DMS 273 treated with DMSO at 0.1 percent for 48 hours (cell line): ENCODE data around the gene ADM.
"Not testable (repeated sequence)": the region's sequence is repeated elsewhere in the genome, so short reads cannot be mapped to it uniquely, and the experiment has no call there.

Experiments
- DNase-seq: peaks from one replicate; lab custom pipeline; 2025; lab: John Stamatoyannopoulos, UW

The ADM gene

GRCh38 chr11:10304495-10305261 lies at the start of gene ADM:
TSS of gene ADM (plus strand) at chr11:10305073. CDS start at chr11:10305701, 628 bp downstream.
- peak; percentile 31 for DNase-seq

GRCh38 chr11:10255388-10256125 lies 49.3 kb upstream of the ADM start:
- no peak for DNase-seq

- DNase-seq: no peak
These were observed 47.4 kb upstream of the ADM start for GRCh38 chr11:10257478-10257877.

GRCh38 chr11:10261821-10262220 lies 43.1 kb upstream of the ADM start:
- no peak for DNase-seq

GRCh38 chr11:10263929-10264328 lies 40.9 kb upstream of the ADM start:
- no peak for DNase-seq

- DNase-seq: not testable (repeated sequence)
These were observed 40.2 kb upstream of the ADM start for GRCh38 chr11:10264716-10265115.

- no peak for DNase-seq
These were observed 38.9 kb upstream of the ADM start for GRCh38 chr11:10265936-10266335.

GRCh38 chr11:10267821-10268220 lies 37.1 kb upstream of the ADM start:
- DNase-seq: no peak

GRCh38 chr11:10268746-10269488 lies 36.0 kb upstream of the ADM start:
- DNase-seq: no peak

- no peak for DNase-seq
These were observed 32.7 kb upstream of the ADM start for GRCh38 chr11:10272132-10272531.

GRCh38 chr11:10273738-10274137 lies 31.1 kb upstream of the ADM start:
- no peak for DNase-seq

GRCh38 chr11:10274726-10275125 lies 30.1 kb upstream of the ADM start:
- DNase-seq: no peak

- DNase-seq: no peak
These were observed 29.2 kb upstream of the ADM start for GRCh38 chr11:10275714-10276113.

- DNase-seq: no peak
These were observed 22.8 kb upstream of the ADM start for GRCh38 chr11:10282117-10282516.

- DNase-seq: no peak
These were observed 20.9 kb upstream of the ADM start for GRCh38 chr11:10283991-10284390.

- no peak for DNase-seq
These were observed 19.6 kb upstream of the ADM start for GRCh38 chr11:10285148-10285802.

GRCh38 chr11:10287140-10287539 lies 17.7 kb upstream of the ADM start:
- DNase-seq: no peak

- DNase-seq: no peak
These were observed 16.8 kb upstream of the ADM start for GRCh38 chr11:10287766-10288715.

- no peak for DNase-seq
These were observed 15.8 kb upstream of the ADM start for GRCh38 chr11:10288881-10289764.

GRCh38 chr11:10289765-10290380 lies 15.0 kb upstream of the ADM start:
- no peak for DNase-seq
